OCI-LY3 (cell line): ENCODE results near the gene SLIT1.

Source experiments
- H2AFZ ChIP-seq: fragments of 200-600, 300-600 bp; shearing (Covaris generic); 2 replicates; pipeline ENCODE4 v1.6.0; 2014; ENCODE audit warnings: antibody characterized with exemption, low read depth, low read length
- H3K27ac ChIP-seq: fragments of 200-600, 300-600 bp; sonication (generic); 2 replicates; pipeline ENCODE4 v1.5.1; 2014; ENCODE audit warnings: mild to moderate bottlenecking, low read length, moderate library complexity, mixed read lengths
- H3K27me3 ChIP-seq: fragments of 200-600, 300-600 bp; sonication (generic); 2 replicates; pipeline ENCODE4 v1.6.1; 2014; ENCODE audit warnings: low read depth, low read length, mixed read lengths
- H3K36me3 ChIP-seq: fragments of 200-600, 300-600 bp; sonication (generic); replicated peaks from 2 replicates; pipeline ENCODE3; 2014; ENCODE audit warnings: low read depth, low read length, mixed read lengths
- H3K4me1 ChIP-seq: fragments of 300-600, 200-600 bp; sonication (generic); 2 replicates; pipeline ENCODE4 v1.6.1; 2014; ENCODE audit warnings: low read length, mixed read lengths
- H3K4me2 ChIP-seq: fragments of 200-600, 300-600 bp; sonication (generic); 2 replicates; pipeline ENCODE4 v1.6.1; 2014; ENCODE audit warnings: low read length, mixed read lengths
- H3K4me3 ChIP-seq: fragments of 300-600, 200-600 bp; sonication (generic); 2 replicates; pipeline ENCODE4 v1.5.1; 2014; ENCODE audit warnings: antibody characterized with exemption, mild to moderate bottlenecking, low read length, moderate library complexity
- H3K79me2 ChIP-seq: fragments of 300-600, 200-600 bp; shearing (Covaris generic); 2 replicates; pipeline ENCODE4 v1.6.1; 2014; ENCODE audit warnings: mild to moderate bottlenecking, low read length, mixed read lengths
- H3K9ac ChIP-seq: fragments of 300-600, 200-600 bp; shearing (Covaris generic); 2 replicates; pipeline ENCODE4 v1.6.0; 2014; ENCODE audit warnings: mild to moderate bottlenecking, low read length, moderate library complexity
- H3K9me3 ChIP-seq: fragments of 200-600, 300-600 bp; shearing (Covaris generic); 2 replicates; pipeline ENCODE4 v1.6.1; 2014; ENCODE audit warnings: low read length, mixed read lengths; ENCODE audit not compliant: insufficient read depth
- H4K20me1 ChIP-seq: fragments of 200-600, 300-600 bp; sonication (generic); 2 replicates; pipeline ENCODE4 v1.6.1; 2016; ENCODE audit warnings: low read length, mixed read lengths; ENCODE audit not compliant: insufficient read depth
- EZH2phosphoT487 ChIP-seq: fragments of 200-600 bp; shearing (Covaris generic); IDR thresholded peaks from 2 replicates; pipeline ENCODE4 v1.6.1; 2018; ENCODE audit warnings: antibody characterized with exemption, mixed run types, low read depth
- TF ChIP-seq, protein P1 (sequence below): fragments of 200-600, 300-600 bp; sonication (generic); IDR thresholded peaks from 2 replicates; pipeline ENCODE4 v1.5.1; 2014; ENCODE audit warnings: antibody characterized with exemption, low read length, low read depth

SLIT1 gene

DNA sequence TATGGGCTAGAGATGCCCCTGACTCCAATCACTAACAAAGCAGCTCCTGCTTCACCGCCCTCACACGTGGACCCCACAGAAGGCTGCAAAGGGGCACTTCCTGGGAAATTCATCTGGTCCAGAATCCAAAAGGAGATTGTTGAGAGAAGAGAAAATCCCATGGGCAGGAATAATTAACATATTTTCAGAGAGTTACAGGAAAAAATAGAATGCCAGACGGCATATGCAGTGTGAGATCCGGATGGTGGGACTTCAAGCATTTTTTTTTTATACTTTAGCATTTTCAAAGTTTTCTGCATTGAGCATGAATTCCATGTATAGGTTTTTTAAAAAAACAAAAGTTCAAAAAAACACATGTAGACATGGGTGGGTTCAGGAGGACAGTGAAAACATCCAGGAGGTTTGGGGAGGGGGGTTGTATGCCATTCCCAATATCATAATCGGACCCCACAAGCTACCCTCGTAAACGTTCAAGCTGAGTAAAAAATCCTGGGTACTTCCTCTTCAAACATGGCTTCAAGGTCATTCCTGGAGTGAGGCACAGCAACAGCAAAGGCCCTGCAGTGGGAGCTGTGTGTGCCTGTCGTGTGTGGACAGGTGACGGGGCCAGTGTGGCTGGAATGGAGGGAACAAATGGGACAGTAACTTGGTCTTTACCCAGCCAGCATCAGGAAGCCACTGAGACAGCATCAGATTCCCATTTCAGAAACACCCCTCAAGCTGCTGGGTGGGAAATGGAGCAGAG, 128.1 kb downstream of the SLIT1 start:
- Histone ChIP-seq H3K79me2 (no peaks in the 10 kb centered on the region), H3K27me3 (no peaks in the 10 kb centered on the region), H3K36me3 (no peaks in the 10 kb centered on the region), H3K4me2 (no peak overlapping the region), H4K20me1 (no peaks in the 10 kb centered on the region), H3K9ac (no peak overlapping the region), H3K4me1 (no peaks in the 10 kb centered on the region), H3K9me3 (no peaks in the 10 kb centered on the region), H2AFZ (no peak overlapping the region), H3K4me3 (no peak overlapping the region), H3K27ac (no peak overlapping the region)
- TF ChIP-seq EZH2phosphoT487, result no peak
- TF ChIP-seq, protein P1, sequence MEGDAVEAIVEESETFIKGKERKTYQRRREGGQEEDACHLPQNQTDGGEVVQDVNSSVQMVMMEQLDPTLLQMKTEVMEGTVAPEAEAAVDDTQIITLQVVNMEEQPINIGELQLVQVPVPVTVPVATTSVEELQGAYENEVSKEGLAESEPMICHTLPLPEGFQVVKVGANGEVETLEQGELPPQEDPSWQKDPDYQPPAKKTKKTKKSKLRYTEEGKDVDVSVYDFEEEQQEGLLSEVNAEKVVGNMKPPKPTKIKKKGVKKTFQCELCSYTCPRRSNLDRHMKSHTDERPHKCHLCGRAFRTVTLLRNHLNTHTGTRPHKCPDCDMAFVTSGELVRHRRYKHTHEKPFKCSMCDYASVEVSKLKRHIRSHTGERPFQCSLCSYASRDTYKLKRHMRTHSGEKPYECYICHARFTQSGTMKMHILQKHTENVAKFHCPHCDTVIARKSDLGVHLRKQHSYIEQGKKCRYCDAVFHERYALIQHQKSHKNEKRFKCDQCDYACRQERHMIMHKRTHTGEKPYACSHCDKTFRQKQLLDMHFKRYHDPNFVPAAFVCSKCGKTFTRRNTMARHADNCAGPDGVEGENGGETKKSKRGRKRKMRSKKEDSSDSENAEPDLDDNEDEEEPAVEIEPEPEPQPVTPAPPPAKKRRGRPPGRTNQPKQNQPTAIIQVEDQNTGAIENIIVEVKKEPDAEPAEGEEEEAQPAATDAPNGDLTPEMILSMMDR, result no peak

GRCh38 chr10:97056003-97056630, 129.6 kb downstream of the SLIT1 start:
- Histone ChIP-seq H3K4me2 (no peak overlapping the region), H4K20me1 (no peaks in the 10 kb centered on the region), H3K9ac (no peak overlapping the region), H3K79me2 (no peaks in the 10 kb centered on the region), H3K27ac (no peak overlapping the region), H3K4me3 (no peak overlapping the region), H3K4me1 (no peaks in the 10 kb centered on the region), H3K9me3 (no peaks in the 10 kb centered on the region), H3K27me3 (no peaks in the 10 kb centered on the region), H2AFZ (no peak overlapping the region), H3K36me3 (no peaks in the 10 kb centered on the region)
- no peak for TF ChIP-seq EZH2phosphoT487

DNA sequence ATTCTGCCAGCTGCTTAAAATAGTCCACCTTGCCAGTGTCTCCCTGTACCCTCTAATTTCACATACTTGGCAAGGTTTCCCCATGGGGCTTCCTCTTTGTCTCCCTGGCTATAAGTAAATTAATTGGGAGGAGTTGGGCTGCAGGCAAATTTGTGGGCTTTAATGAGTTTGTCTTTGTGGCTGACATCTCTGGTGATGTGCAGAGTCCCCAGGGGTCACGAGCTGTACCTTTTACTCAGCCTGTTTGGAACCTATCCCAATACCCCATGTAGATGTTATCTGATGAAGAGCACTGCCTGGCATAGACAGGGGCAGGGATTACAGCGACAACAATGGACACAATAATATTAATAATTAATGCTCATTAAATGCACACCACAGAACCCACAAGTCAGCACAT, 132.5 kb downstream of the SLIT1 start:
- H3K9ac ChIP-seq, result no peak overlapping the region
- H4K20me1 ChIP-seq, result no peaks in the 10 kb centered on the region
- H3K27ac ChIP-seq, result no peak overlapping the region
- no peaks in the 10 kb centered on the region for H3K36me3 ChIP-seq
- no peaks in the 10 kb centered on the region for H3K79me2 ChIP-seq
- TF ChIP-seq EZH2phosphoT487, result no peak
- TF ChIP-seq, protein P1, result no peak
- no peaks in the 10 kb centered on the region for H3K9me3 ChIP-seq
- no peak overlapping the region for H3K4me2 ChIP-seq
- no peak overlapping the region for H2AFZ ChIP-seq
- H3K4me1 ChIP-seq, result peaks cover 6% of the 10 kb centered on the region
- H3K27me3 ChIP-seq, result no peaks in the 10 kb centered on the region
- H3K4me3 ChIP-seq, result no peak overlapping the region

GRCh38 chr10:97050956-97051496, 134.7 kb downstream of the SLIT1 start:
- H3K4me1 ChIP-seq, result peaks cover 6% of the 10 kb centered on the region
- H3K27ac ChIP-seq, result no peak overlapping the region
- no peak overlapping the region for H3K4me2 ChIP-seq
- H3K9ac ChIP-seq, result no peak overlapping the region
- H3K4me3 ChIP-seq, result no peak overlapping the region
- H3K36me3 ChIP-seq, result no peaks in the 10 kb centered on the region
- no peaks in the 10 kb centered on the region for H3K9me3 ChIP-seq
- TF ChIP-seq, protein P1, result no peak
- TF ChIP-seq EZH2phosphoT487, result no peak
- H4K20me1 ChIP-seq, result no peaks in the 10 kb centered on the region
- H3K27me3 ChIP-seq, result no peaks in the 10 kb centered on the region
- no peak overlapping the region for H2AFZ ChIP-seq
- no peaks in the 10 kb centered on the region for H3K79me2 ChIP-seq
